Measurements from ENCODE around the gene PLXND1.

Gene PLXND1

GRCh38 chr3:129512595-129512994 is 93.9 kb downstream of the PLXND1 start:
- no peaks in the 10 kb centered on the region for H3K9me3 ChIP-seq (ENCODE audit: control insufficient read depth, insufficient read depth, low read length)
- H3K27ac ChIP-seq (ENCODE audit: low read length) = no peak overlapping the region
- no peaks in the 10 kb centered on the region for H3K27me3 ChIP-seq (ENCODE audit: control insufficient read depth, insufficient read depth, low read length)
- H3K36me3 ChIP-seq (ENCODE audit: control insufficient read depth, insufficient read depth, low read length) = peaks cover 4% of the 10 kb centered on the region; the same call in 1 of the 2 replicates
- H3K4me3 ChIP-seq (ENCODE audit: low read length) = no peak overlapping the region
- no peaks in the 10 kb centered on the region for H3K4me1 ChIP-seq (ENCODE audit: control insufficient read depth, insufficient read depth, low read length)
- no peak for DNase-seq (ENCODE audit: low read depth, low spot score)

DNA sequence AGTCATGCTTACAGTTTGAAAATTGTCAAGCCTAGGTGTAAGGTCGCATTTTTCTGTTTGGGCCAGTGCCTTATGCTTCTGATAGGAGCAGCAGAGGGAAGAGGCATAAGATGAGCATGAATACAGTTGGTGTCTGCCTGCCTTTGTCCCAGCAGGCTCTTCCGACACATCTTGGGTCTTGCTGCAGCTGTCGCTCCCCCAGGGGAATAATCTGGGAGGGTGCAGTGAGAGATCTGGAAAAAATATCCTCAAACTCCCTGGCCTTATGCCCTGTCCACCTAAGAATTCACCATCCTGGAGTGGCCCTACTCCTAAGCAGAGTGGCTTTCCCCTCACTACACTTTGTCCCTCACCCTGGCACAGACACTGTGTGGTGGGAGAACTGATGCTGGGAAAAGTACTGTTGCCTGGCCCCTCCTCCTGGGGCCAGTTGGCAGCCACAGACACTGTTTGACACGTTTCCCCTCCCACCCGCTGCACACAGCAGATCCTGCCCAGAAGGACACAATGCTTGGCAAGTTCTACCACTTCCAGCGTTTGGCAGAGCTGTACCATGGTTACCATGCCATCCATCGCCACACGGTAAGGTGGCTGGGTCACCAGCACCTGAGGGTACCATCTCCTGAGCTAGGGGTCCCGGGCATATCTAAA is 99.2 kb downstream of the PLXND1 start:
- no peaks in the 10 kb centered on the region for H3K9me3 ChIP-seq (ENCODE audit: control insufficient read depth, insufficient read depth, low read length)
- H3K4me3 ChIP-seq (ENCODE audit: low read length) = no peak overlapping the region
- no peak overlapping the region for H3K27ac ChIP-seq (ENCODE audit: low read length)
- DNase-seq (ENCODE audit: low read depth, low spot score) = no peak
- H3K4me1 ChIP-seq (ENCODE audit: control insufficient read depth, insufficient read depth, low read length) = no peaks in the 10 kb centered on the region; the same call in 1 of the 2 replicates
- H3K27me3 ChIP-seq (ENCODE audit: control insufficient read depth, insufficient read depth, low read length) = no peaks in the 10 kb centered on the region
- no CpG with 5 or more reads among the region's 9 CpGs for WGBS (ENCODE audit: insufficient coverage, insufficient read length)
- H3K36me3 ChIP-seq (ENCODE audit: control insufficient read depth, insufficient read depth, low read length) = 0 out of 2 replicates have a peak, but pooled peaks cover 4% of the 10 kb centered on the region

DNA sequence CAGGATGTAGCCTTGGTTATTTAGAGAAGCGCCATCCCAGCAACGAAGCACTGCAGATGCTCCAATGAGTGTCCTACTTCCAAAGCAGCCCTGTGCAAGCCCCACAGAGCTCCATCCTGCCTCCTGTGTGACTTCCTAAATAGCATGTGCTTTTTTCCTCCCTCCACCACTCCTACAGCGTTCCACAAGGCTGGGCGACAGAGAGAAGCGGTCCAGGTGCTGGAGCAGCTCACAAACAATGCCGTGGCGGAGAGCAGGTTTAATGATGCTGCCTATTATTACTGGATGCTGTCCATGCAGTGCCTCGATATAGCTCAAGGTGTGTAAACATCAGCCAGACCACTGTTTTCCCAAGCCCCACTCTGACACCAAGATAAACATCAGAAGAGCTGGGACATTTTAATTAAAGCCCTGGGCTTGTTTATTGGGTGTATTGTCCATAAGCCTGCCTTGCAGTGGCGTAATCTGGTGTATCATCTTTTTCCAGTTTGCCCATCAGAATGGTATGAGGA is 100.2 kb downstream of the PLXND1 start:
- no peaks in the 10 kb centered on the region for H3K27me3 ChIP-seq (ENCODE audit: control insufficient read depth, insufficient read depth, low read length)
- 0 out of 2 replicates have a peak, but pooled peaks cover 4% of the 10 kb centered on the region for H3K36me3 ChIP-seq (ENCODE audit: control insufficient read depth, insufficient read depth, low read length)
- DNase-seq (ENCODE audit: low read depth, low spot score) = no peak
- H3K4me3 ChIP-seq (ENCODE audit: low read length) = no peak overlapping the region
- no peak overlapping the region for H3K27ac ChIP-seq (ENCODE audit: low read length)
- no peaks in the 10 kb centered on the region; the same call in 1 of the 2 replicates for H3K4me1 ChIP-seq (ENCODE audit: control insufficient read depth, insufficient read depth, low read length)
- H3K9me3 ChIP-seq (ENCODE audit: control insufficient read depth, insufficient read depth, low read length) = no peaks in the 10 kb centered on the region
- WGBS (ENCODE audit: insufficient coverage, insufficient read length) = no CpG with 5 or more reads among the region's 9 CpGs

GRCh38 chr3:129505341-129505740 is 101.1 kb downstream of the PLXND1 start:
- H3K4me1 ChIP-seq (ENCODE audit: control insufficient read depth, insufficient read depth, low read length) = no peaks in the 10 kb centered on the region; the same call in 1 of the 2 replicates
- H3K27me3 ChIP-seq (ENCODE audit: control insufficient read depth, insufficient read depth, low read length) = no peaks in the 10 kb centered on the region
- H3K36me3 ChIP-seq (ENCODE audit: control insufficient read depth, insufficient read depth, low read length) = 0 out of 2 replicates have a peak, but pooled peaks cover 4% of the 10 kb centered on the region
- no CpG with 5 or more reads among the region's 6 CpGs for WGBS (ENCODE audit: insufficient coverage, insufficient read length)
- no peaks in the 10 kb centered on the region for H3K9me3 ChIP-seq (ENCODE audit: control insufficient read depth, insufficient read depth, low read length)
- no peak overlapping the region for H3K4me3 ChIP-seq (ENCODE audit: low read length)
- no peak for DNase-seq (ENCODE audit: low read depth, low spot score)
- no peak overlapping the region for H3K27ac ChIP-seq (ENCODE audit: low read length)

Data from iPS DF 6.9 (cell line).